Keratinocyte (primary cell): ENCODE data around the gene FOXL3. TPM values are rescaled to one million over a fixed set of nuclear protein-coding genes. Genes with fewer than 3 reads are reported as not detected.

Experiments used
- DNase-seq: peaks from one replicate; pipeline ENCODE4 v3.0.0-alpha.2; 2011; ENCODE audit warnings: low read depth, missing footprints, low spot score
- FAIRE-seq: peaks from 2 replicates; lab custom pipeline; 2011; peaks lifted over from hg19 to GRCh38; lab: Jason Lieb, UNC
- H2AFZ ChIP-seq: 2 replicates; pipeline ENCODE4 v1.6.0; 2012; ENCODE audit warnings: low read length, control low read depth, inconsistent platforms; ENCODE audit not compliant: control insufficient read depth
- H3K27ac ChIP-seq: 2 replicates; pipeline ENCODE4 v1.5.1; 2011; ENCODE audit warnings: low read length; ENCODE audit not compliant: control insufficient read depth, insufficient read depth
- H3K27me3 ChIP-seq: 3 replicates; pipeline ENCODE4 v1.6.0; 2011; ENCODE audit warnings: low read length; ENCODE audit not compliant: control insufficient read depth, insufficient read depth; ENCODE audit errors: extremely low read depth
- H3K36me3 ChIP-seq, 2 experiments: 2 replicates in 1 of 2; 3 replicates in 1 of 2; pipeline ENCODE4 v1.5.1; 2011; ENCODE audit warnings: low read length in 2 of 2, mild to moderate bottlenecking in 1 of 2; ENCODE audit not compliant: control insufficient read depth in 2 of 2, insufficient read depth in 2 of 2; ENCODE audit errors: extremely low read depth in 1 of 2
- H3K4me1 ChIP-seq: 3 replicates; pipeline ENCODE4 v1.5.1; 2011; ENCODE audit warnings: low read length; ENCODE audit not compliant: control insufficient read depth, insufficient read depth; ENCODE audit errors: extremely low read depth
- H3K4me2 ChIP-seq: 3 replicates; pipeline ENCODE4 v1.6.0; 2011; ENCODE audit warnings: low read depth, low read length; ENCODE audit not compliant: control insufficient read depth, insufficient read depth; ENCODE audit errors: extremely low read depth
- H3K4me3 ChIP-seq, 3 experiments: fragments of 200-600 bp in 1 of 3; sonication (generic) in 1 of 3; 2 replicates in 2 of 3; 3 replicates in 1 of 3; pipeline ENCODE4 v1.5.1; 2011 to 2016; ENCODE audit warnings: low read length in 3 of 3, mild to moderate bottlenecking in 3 of 3, control low read depth in 2 of 3, inconsistent platforms in 1 of 3, low read depth in 1 of 3, mixed read lengths in 1 of 3, mixed run types in 1 of 3, moderate library complexity in 1 of 3; ENCODE audit not compliant: control insufficient read depth in 2 of 3, insufficient read depth in 2 of 3; ENCODE audit errors: extremely low read depth in 1 of 3
- H3K79me2 ChIP-seq: 2 replicates; pipeline ENCODE4 v1.6.0; 2012; ENCODE audit warnings: low read length; ENCODE audit not compliant: control insufficient read depth, insufficient read depth
- H3K9ac ChIP-seq: 3 replicates; pipeline ENCODE4 v1.6.0; 2011; ENCODE audit warnings: low read length; ENCODE audit not compliant: control insufficient read depth, insufficient read depth; ENCODE audit errors: extremely low read depth
- H3K9me1 ChIP-seq: 3 replicates; pipeline ENCODE4 v1.6.0; 2011; ENCODE audit warnings: low read length; ENCODE audit not compliant: control insufficient read depth, insufficient read depth; ENCODE audit errors: extremely low read depth
- H3K9me3 ChIP-seq: 2 replicates; pipeline ENCODE4 v1.5.1; 2012; ENCODE audit warnings: low read depth, low read length; ENCODE audit not compliant: control insufficient read depth
- H4K20me1 ChIP-seq: 3 replicates; pipeline ENCODE4 v1.6.0; 2011; ENCODE audit warnings: low read length; ENCODE audit not compliant: control insufficient read depth, insufficient read depth; ENCODE audit errors: extremely low read depth
- CTCF ChIP-seq, 3 experiments: IDR thresholded peaks in 1 of 3; conservative IDR thresholded peaks in 1 of 3; optimal IDR thresholded peaks in 1 of 3; 2 replicates in 2 of 3; 3 replicates in 1 of 3; pipeline versions ENCODE3 to v1.5.1; 2011; ENCODE audit warnings: low read length in 3 of 3, mild to moderate bottlenecking in 3 of 3, moderate library complexity in 2 of 3, control low read depth in 1 of 3, inconsistent platforms in 1 of 3; ENCODE audit not compliant: insufficient read depth in 2 of 3; ENCODE audit errors: extremely low read depth in 1 of 3
- EZH2 ChIP-seq: IDR thresholded peaks from one replicate; pipeline ENCODE4 v1.6.1; 2012; ENCODE audit warnings: inconsistent platforms, mild to moderate bottlenecking, low read length, moderate library complexity
- dilution Hi-C: fragments of 300-500 bp; cut with MboI; formaldehyde crosslinking; loops from one replicate; pipeline ENCODE4 v1.7.0; 2020; ENCODE audit warnings: low sequenced_read_pairs; ENCODE audit not compliant: extremely low pct_ligation_motif_present
- polyA plus RNA-seq, 5 experiments: library from polyadenylated mRNA; depleted of rRNA in 3 of 5; stranded (reverse) in 3 of 5; stranded (forward) in 1 of 5; unstranded in 1 of 5; fragments of >200 nt; gene quantifications; 1 replicate in 1 of 5; 2 replicates in 3 of 5; 3 replicates in 1 of 5; pipeline versions ENCODE4 v1.2.1 to v1.2.3, GENCODE V29; 2011 to 2012; ENCODE audit warnings: missing spikeins in 2 of 5, low read depth in 1 of 5, low replicate concordance in 1 of 5

Gene FOXL3
- polyA plus RNA-seq, 1 donor (not counting 4 experiments of a cell fraction or from before 2014, with no cell fraction given), result not detected

- Histone ChIP-seq H2AFZ (no peak overlapping the region), H3K9me1 (no peaks in the 10 kb centered on the region), H3K4me1 (peaks cover under 1% of the 10 kb centered on the region), H3K9me3 (peaks cover 2% of the 10 kb centered on the region), H3K4me2 (no peak overlapping the region), H4K20me1 (no peaks in the 10 kb centered on the region), H3K36me3 (no peaks in the 10 kb centered on the region), H3K27me3 (peaks cover 12% of the 10 kb centered on the region), H3K4me3 (no peak overlapping the region), H3K79me2 (no peaks in the 10 kb centered on the region), H3K9ac (no peak overlapping the region), H3K27ac (no peak overlapping the region)
- DNase-seq (no peak), FAIRE-seq (no peak)
- TF ChIP-seq EZH2 (no peak), CTCF (optimal IDR thresholded peaks at IDR 0.05 in 1 of 3, IDR thresholded peaks at IDR 0.05 in 1 of 3, conservative IDR thresholded peaks at IDR 0.05 in 1 of 3; ENCODE audit: extremely low read depth in 1 of 3, insufficient read depth in 2 of 3, low read length in 3 of 3) (no peak)
- dilution Hi-C loops, result no loop called here
Observed at GRCh38 chr7:326273-326672, 36.3 kb downstream of the FOXL3 start.

- Histone ChIP-seq H3K27ac (no peak overlapping the region), H3K27me3 (peaks cover 12% of the 10 kb centered on the region), H2AFZ (no peak overlapping the region), H3K9ac (no peak overlapping the region), H3K79me2 (no peaks in the 10 kb centered on the region), H4K20me1 (no peaks in the 10 kb centered on the region), H3K4me3 (no peak overlapping the region), H3K4me2 (no peak overlapping the region), H3K9me3 (peaks cover 2% of the 10 kb centered on the region), H3K9me1 (no peaks in the 10 kb centered on the region), H3K4me1 (no peaks in the 10 kb centered on the region), H3K36me3 (no peaks in the 10 kb centered on the region)
- DNase-seq (no peak), FAIRE-seq (no peak)
- dilution Hi-C loops, result no loop called here
- TF ChIP-seq EZH2 (no peak), CTCF (optimal IDR thresholded peaks at IDR 0.05 in 1 of 3, IDR thresholded peaks at IDR 0.05 in 1 of 3, conservative IDR thresholded peaks at IDR 0.05 in 1 of 3; ENCODE audit: extremely low read depth in 1 of 3, insufficient read depth in 2 of 3, low read length in 3 of 3) (no peak)
Observed at GRCh38 chr7:326809-327232, 36.9 kb downstream of the FOXL3 start.
